ENCODE data around the gene ACTR2.

DNA sequence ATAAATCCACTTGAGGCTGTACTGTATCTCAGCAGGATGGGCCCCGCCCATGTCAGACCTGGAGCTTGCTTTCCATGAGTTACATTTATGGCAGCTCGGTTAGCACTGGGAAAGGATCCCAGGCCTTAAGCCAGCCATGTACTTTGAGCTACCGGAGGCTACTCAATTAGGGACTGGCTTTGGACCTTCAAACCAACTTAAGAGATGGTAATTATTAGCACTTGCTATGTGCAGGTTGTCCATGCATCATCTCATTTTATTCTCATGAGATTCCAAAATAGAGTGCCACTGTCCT is 64.4 kb downstream of the ACTR2 start:
- TF ChIP-seq, protein P1, sequence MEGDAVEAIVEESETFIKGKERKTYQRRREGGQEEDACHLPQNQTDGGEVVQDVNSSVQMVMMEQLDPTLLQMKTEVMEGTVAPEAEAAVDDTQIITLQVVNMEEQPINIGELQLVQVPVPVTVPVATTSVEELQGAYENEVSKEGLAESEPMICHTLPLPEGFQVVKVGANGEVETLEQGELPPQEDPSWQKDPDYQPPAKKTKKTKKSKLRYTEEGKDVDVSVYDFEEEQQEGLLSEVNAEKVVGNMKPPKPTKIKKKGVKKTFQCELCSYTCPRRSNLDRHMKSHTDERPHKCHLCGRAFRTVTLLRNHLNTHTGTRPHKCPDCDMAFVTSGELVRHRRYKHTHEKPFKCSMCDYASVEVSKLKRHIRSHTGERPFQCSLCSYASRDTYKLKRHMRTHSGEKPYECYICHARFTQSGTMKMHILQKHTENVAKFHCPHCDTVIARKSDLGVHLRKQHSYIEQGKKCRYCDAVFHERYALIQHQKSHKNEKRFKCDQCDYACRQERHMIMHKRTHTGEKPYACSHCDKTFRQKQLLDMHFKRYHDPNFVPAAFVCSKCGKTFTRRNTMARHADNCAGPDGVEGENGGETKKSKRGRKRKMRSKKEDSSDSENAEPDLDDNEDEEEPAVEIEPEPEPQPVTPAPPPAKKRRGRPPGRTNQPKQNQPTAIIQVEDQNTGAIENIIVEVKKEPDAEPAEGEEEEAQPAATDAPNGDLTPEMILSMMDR (IDR thresholded peaks at IDR 0.05): no peak
- TF ChIP-seq EZH2phosphoT487 (IDR thresholded peaks at IDR 0.05): no peak
- TF ChIP-seq EZH2 (IDR thresholded peaks at IDR 0.05): no peak

All from neural progenitor cell (in vitro differentiated cells).